Upper lobe of left lung (tissue), 4 donors: ENCODE measurements around the gene CD1B.

Experiments
- POLR2A ChIP-seq, 4 donors: fragments of 450-650 bp; IDR thresholded peaks; one replicate each; pipeline ENCODE4 v1.5.1; 2016 to 2017; ENCODE audit warnings: antibody characterized with exemption in 4 of 4, mild to moderate bottlenecking in 2 of 4
- TF ChIP-seq, protein P1 (sequence below), 6 experiments: fragments of 450-650 bp in 4 of 6; fragments of 200-600 bp in 2 of 6; sonication (generic) in 2 of 6; IDR thresholded peaks; one replicate each; pipeline ENCODE4 v1.5.1; 2016 to 2019; ENCODE audit warnings: antibody characterized with exemption in 6 of 6

DNA sequence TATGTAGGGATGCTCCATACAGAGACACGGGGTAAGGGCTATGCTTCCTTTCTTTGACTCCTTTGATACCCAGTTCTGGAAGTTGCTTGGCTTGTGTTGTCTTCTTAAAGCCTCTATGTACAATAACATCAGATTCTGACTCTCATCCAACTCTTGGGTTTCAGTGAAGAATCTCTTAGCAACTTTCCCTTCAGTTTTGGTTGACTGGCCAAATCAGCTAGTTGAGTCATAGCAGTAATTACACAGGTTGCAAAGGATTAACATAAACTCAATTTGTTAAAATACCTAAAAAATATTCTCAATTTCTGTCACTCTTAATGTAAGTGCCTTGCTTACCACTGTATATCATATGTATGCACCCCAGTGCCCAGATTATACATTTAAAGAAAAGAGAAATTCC lies 31.6 kb upstream of the CD1B start:
- TF ChIP-seq POLR2A (IDR thresholded peaks at IDR 0.05) = no peak
- TF ChIP-seq, protein P1, sequence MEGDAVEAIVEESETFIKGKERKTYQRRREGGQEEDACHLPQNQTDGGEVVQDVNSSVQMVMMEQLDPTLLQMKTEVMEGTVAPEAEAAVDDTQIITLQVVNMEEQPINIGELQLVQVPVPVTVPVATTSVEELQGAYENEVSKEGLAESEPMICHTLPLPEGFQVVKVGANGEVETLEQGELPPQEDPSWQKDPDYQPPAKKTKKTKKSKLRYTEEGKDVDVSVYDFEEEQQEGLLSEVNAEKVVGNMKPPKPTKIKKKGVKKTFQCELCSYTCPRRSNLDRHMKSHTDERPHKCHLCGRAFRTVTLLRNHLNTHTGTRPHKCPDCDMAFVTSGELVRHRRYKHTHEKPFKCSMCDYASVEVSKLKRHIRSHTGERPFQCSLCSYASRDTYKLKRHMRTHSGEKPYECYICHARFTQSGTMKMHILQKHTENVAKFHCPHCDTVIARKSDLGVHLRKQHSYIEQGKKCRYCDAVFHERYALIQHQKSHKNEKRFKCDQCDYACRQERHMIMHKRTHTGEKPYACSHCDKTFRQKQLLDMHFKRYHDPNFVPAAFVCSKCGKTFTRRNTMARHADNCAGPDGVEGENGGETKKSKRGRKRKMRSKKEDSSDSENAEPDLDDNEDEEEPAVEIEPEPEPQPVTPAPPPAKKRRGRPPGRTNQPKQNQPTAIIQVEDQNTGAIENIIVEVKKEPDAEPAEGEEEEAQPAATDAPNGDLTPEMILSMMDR (IDR thresholded peaks at IDR 0.05) = no peak
